ENCODE results near the gene CMTM2.

- no peak for TF ChIP-seq CTCF (conservative IDR thresholded peaks at IDR 0.05 in 1 of 2, IDR thresholded peaks at IDR 0.05 in 1 of 2; ENCODE audit: low read depth in 1 of 2, low read length in 2 of 2)
- no peak for TF ChIP-seq EZH2 (IDR thresholded peaks at IDR 0.05; ENCODE audit: low read length, missing control alignments)
Measured at GRCh38 chr16:66574081-66574480, 5.2 kb upstream of the CMTM2 start.

Measured in fibroblast of lung (primary cell).